ENCODE measurements around the gene ADAMTS9.

ADAMTS9 gene

DNA sequence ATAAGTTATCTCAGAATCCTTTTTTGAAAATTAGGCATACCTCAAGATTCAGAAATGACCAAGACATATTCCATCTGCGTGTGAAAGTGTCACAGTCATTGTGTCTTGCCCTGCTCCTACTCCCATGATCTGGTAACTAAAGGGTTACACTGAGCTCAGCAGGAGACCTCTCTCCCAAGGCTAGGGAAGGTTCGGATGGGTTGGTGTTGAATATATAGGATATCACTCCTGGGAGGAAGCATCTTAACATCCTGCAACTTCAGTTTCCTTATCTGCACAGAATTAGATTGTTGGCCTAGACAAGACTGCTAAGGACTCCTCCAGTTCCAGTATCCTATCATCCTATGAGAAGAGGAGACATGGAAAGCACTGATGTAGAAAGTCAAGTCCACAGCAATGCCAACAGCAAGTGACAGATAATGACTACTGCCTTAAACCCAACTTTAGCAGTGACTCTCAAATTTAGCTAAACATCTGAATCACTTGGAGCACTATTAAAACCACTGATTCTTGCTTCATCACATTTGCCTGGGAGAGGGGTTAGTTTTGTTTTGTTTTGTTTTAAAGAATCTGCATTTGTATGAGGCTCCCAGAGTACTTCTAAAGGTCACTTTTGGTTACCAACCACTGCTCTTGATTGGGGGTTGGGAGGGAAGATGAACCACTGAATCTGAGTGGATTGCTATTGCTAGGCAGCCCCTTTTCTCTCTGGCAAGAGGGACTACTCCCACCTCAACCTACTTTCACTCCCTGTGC is 9.7 kb downstream of the ADAMTS9 start:
- no peak for DNase-seq (ENCODE audit: low read depth)
- TF ChIP-seq, protein P1, sequence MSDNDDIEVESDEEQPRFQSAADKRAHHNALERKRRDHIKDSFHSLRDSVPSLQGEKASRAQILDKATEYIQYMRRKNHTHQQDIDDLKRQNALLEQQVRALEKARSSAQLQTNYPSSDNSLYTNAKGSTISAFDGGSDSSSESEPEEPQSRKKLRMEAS (IDR thresholded peaks at IDR 0.05; ENCODE audit: low read depth, low read length), result no peak
- no peak for TF ChIP-seq CTCF (IDR thresholded peaks at IDR 0.05; ENCODE audit: low read depth, low read length)
- no peak for TF ChIP-seq POLR2A (IDR thresholded peaks at IDR 0.05; ENCODE audit: extremely low read depth, insufficient read length)
- TF ChIP-seq MYC (IDR thresholded peaks at IDR 0.05; ENCODE audit: low read depth, low read length), result no peak
- no peak overlapping the region for H3K4me3 ChIP-seq (ENCODE audit: low read depth, low read length)

DNA sequence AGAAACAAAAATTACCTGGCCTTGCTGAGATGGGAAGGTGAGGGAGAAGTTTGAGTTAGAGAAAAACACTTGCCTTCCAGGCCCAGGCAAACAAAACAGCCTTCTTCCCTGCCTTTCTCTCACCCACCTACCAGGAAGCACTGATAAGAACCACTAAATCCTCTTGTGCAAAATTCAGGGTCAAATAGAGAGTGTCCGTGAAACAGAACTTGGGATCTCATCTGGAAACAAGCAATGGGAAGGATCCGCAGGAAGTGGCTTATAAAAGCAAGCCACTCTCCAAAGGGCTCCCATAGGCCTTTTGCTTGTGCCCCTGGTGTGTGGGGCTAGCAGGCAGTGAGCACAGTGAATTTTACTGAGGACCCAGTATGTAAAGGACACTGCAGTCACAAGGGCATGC is 11.0 kb downstream of the ADAMTS9 start:
- H3K4me3 ChIP-seq (ENCODE audit: low read depth, low read length), result no peak overlapping the region
- no peak for TF ChIP-seq POLR2A (IDR thresholded peaks at IDR 0.05; ENCODE audit: extremely low read depth, insufficient read length)
- TF ChIP-seq, protein P1 (IDR thresholded peaks at IDR 0.05; ENCODE audit: low read depth, low read length), result no peak
- no peak for TF ChIP-seq MYC (IDR thresholded peaks at IDR 0.05; ENCODE audit: low read depth, low read length)
- no peak for TF ChIP-seq CTCF (IDR thresholded peaks at IDR 0.05; ENCODE audit: low read depth, low read length)
- DNase-seq (ENCODE audit: low read depth), result no peak

- no peak overlapping the region for H3K4me3 ChIP-seq (ENCODE audit: low read depth, low read length)
- no peak for DNase-seq (ENCODE audit: low read depth)
- TF ChIP-seq POLR2A (IDR thresholded peaks at IDR 0.05; ENCODE audit: extremely low read depth, insufficient read length) (no peak), CTCF (IDR thresholded peaks at IDR 0.05; ENCODE audit: low read depth, low read length) (no peak), MYC (IDR thresholded peaks at IDR 0.05; ENCODE audit: low read depth, low read length) (no peak)
- TF ChIP-seq, protein P1 (IDR thresholded peaks at IDR 0.05; ENCODE audit: low read depth, low read length), result no peak
These were observed 12.0 kb downstream of the ADAMTS9 start for GRCh38 chr3:64675687-64676247.

DNA sequence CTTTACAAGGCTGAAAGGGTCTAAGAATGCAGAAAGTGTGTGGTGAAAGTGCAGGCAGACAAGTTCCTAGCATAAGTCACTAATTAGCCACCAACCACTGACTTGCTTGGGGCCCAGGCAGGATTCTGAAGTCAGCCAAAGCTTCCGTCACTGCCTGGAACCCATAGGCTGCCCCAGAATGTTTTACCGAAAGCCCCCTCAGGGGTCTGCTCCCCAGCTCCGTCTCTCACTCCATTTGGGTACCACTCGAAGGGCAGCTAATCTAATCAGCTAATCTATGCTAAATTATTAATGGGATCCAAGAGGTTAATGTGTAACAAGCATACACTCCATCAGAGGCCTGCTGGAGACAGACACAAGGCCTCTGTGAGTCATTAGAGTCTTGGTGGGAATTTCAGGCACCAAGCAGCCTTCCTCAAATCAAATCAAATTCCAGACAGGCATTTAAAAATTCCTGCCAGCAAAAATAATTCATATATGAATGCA is 13.2 kb downstream of the ADAMTS9 start:
- TF ChIP-seq CTCF (IDR thresholded peaks at IDR 0.05; ENCODE audit: low read depth, low read length) (no peak), POLR2A (IDR thresholded peaks at IDR 0.05; ENCODE audit: extremely low read depth, insufficient read length) (no peak), MYC (IDR thresholded peaks at IDR 0.05; ENCODE audit: low read depth, low read length) (no peak)
- TF ChIP-seq, protein P1 (IDR thresholded peaks at IDR 0.05; ENCODE audit: low read depth, low read length), result no peak
- H3K4me3 ChIP-seq (ENCODE audit: low read depth, low read length), result no peak overlapping the region
- no peak for DNase-seq (ENCODE audit: low read depth)

DNA sequence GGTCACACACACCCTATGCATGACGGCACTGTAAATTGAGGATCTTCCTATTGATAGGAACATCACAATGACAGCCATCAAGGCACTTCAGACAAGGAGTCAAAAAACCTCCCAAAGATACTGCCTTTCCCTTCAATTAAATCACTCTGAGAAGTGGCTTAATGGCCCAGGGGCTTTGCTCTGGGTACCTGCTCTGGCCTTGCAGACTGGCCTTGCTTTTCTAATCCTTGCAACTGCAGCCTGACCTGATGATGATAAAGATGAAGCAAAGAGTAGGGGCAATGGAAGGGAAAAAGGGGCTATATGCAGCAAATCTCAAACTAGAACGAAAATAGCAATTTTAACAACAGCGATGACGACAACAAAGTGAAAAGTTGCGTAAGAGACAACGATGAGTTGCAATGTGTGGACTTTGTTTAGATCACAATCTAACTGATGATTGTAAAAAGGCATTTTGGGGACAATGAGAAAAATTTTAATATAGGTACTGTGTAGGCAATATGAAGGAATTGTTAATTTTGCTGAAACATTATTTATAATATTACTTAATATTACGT is 14.6 kb downstream of the ADAMTS9 start:
- no peak overlapping the region for H3K4me3 ChIP-seq (ENCODE audit: low read depth, low read length)
- TF ChIP-seq CTCF (IDR thresholded peaks at IDR 0.05; ENCODE audit: low read depth, low read length) (no peak), MYC (IDR thresholded peaks at IDR 0.05; ENCODE audit: low read depth, low read length) (no peak), POLR2A (IDR thresholded peaks at IDR 0.05; ENCODE audit: extremely low read depth, insufficient read length) (no peak)
- TF ChIP-seq, protein P1 (IDR thresholded peaks at IDR 0.05; ENCODE audit: low read depth, low read length), result no peak
- DNase-seq (ENCODE audit: low read depth), result no peak
